H1 (cell line): ENCODE measurements around the gene RGS2. TPM values are rescaled to one million over a fixed set of nuclear protein-coding genes. Genes with fewer than 3 reads are reported as not detected.

Experiments used
- CTCF ChIA-PET: fragments of 300-600 bp; sonication (Branson Sonifier 250); formaldehyde crosslinking; loops from one replicate; lab custom pipeline; 2021; ENCODE audit not compliant: partially characterized antibody; lab: Charles Lee
- POLR2A ChIA-PET: fragments of 300-600 bp; sonication (Branson Sonifier 250); formaldehyde crosslinking; loops from one replicate; lab custom pipeline; 2021; ENCODE audit warnings: inconsistent platforms; ENCODE audit not compliant: partially characterized antibody; lab: Charles Lee
- DNase-seq, 2 experiments: peaks; one replicate each; pipeline versions ENCODE4 v3.0.0 to v3.0.0-alpha.2; 2010 to 2022; ENCODE audit warnings: low spot score in 2 of 2, low read depth in 1 of 2, mixed read lengths in 1 of 2
- FAIRE-seq: peaks from 2 replicates; lab custom pipeline; 2011; peaks lifted over from hg19 to GRCh38; lab: Jason Lieb, UNC
- H2AFZ ChIP-seq: 2 replicates; pipeline ENCODE4 v1.8.1; 2012; ENCODE audit warnings: low read length, inconsistent platforms
- H2AK5ac ChIP-seq: 2 replicates; pipeline ENCODE4 v1.6.1; 2013; ENCODE audit warnings: low read depth, low read length
- H2BK120ac ChIP-seq: replicated peaks from 2 replicates; pipeline ENCODE3; 2013; ENCODE audit warnings: low read depth, low read length, inconsistent platforms
- H2BK12ac ChIP-seq: 2 replicates; pipeline ENCODE4 v1.6.1; 2013; ENCODE audit warnings: low read depth, low read length
- H2BK15ac ChIP-seq: 2 replicates; pipeline ENCODE4 v1.6.1; 2013; ENCODE audit warnings: low read length
- H2BK20ac ChIP-seq: 2 replicates; pipeline ENCODE4 v1.6.1; 2013; ENCODE audit warnings: low read length
- H2BK5ac ChIP-seq: 2 replicates; pipeline ENCODE4 v1.6.1; 2013; ENCODE audit warnings: low read depth, low read length
- H3K14ac ChIP-seq: 2 replicates; pipeline ENCODE4 v1.6.1; 2013; ENCODE audit warnings: inconsistent platforms; ENCODE audit not compliant: insufficient read length
- H3K18ac ChIP-seq: 2 replicates; pipeline ENCODE4 v1.6.1; 2013; ENCODE audit warnings: low read length; ENCODE audit errors: extremely low read depth
- H3K23ac ChIP-seq: 2 replicates; pipeline ENCODE4 v1.6.1; 2013; ENCODE audit warnings: inconsistent platforms; ENCODE audit not compliant: insufficient read length
- H3K23me2 ChIP-seq: 2 replicates; pipeline ENCODE4 v1.6.1; 2013; ENCODE audit warnings: low read depth, low read length
- H3K27ac ChIP-seq: 2 replicates; pipeline ENCODE4 v1.6.1; 2011; ENCODE audit warnings: low read depth, low read length, inconsistent platforms
- H3K27me3 ChIP-seq, 4 experiments: replicated peaks in 1 of 4; 1 replicate in 1 of 4; 2 replicates in 3 of 4; pipeline versions ENCODE4 v1.6.1 to v1.8.1; 2011 to 2013; ENCODE audit warnings: low read length in 3 of 4, mild to moderate bottlenecking in 3 of 4, inconsistent platforms in 2 of 4, mixed read lengths in 2 of 4, moderate library complexity in 1 of 4; ENCODE audit not compliant: control insufficient read depth in 3 of 4, insufficient read depth in 3 of 4; ENCODE audit errors: extremely low read depth in 1 of 4
- H3K36me3 ChIP-seq, 4 experiments: 2 replicates each; pipeline versions ENCODE4 v1.6.1 to v1.8.1; 2011 to 2013; ENCODE audit warnings: mild to moderate bottlenecking in 4 of 4, low read length in 3 of 4, moderate library complexity in 2 of 4, control low read depth in 1 of 4, inconsistent platforms in 1 of 4; ENCODE audit not compliant: insufficient read depth in 4 of 4, control insufficient read depth in 2 of 4
- H3K4ac ChIP-seq: replicated peaks from 2 replicates; pipeline ENCODE3; 2013; ENCODE audit warnings: low read length, low read depth, mixed read lengths, inconsistent platforms; ENCODE audit not compliant: insufficient read length
- H3K4me1 ChIP-seq, 4 experiments: replicated peaks in 1 of 4; 1 replicate in 1 of 4; 2 replicates in 3 of 4; pipeline versions ENCODE4 v1.6.1 to v1.8.1; 2011 to 2013; ENCODE audit warnings: low read length in 3 of 4, inconsistent platforms in 2 of 4, mixed read lengths in 1 of 4; ENCODE audit not compliant: insufficient read depth in 4 of 4, control insufficient read depth in 3 of 4
- H3K4me2 ChIP-seq, 2 experiments: 2 replicates each; pipeline versions ENCODE4 v1.6.1 to v1.8.1; 2011 to 2013; ENCODE audit warnings: low read depth in 2 of 2, low read length in 2 of 2, control low read depth in 1 of 2, inconsistent platforms in 1 of 2, mild to moderate bottlenecking in 1 of 2; ENCODE audit not compliant: insufficient read depth in 1 of 2
- H3K4me3 ChIP-seq, 4 experiments: fragments of 200-600, 300-600 bp in 1 of 4; sonication (generic), shearing (Covaris generic), sonication (Bioruptor Twin) in 1 of 4; 2 replicates each; pipeline versions ENCODE4 v1.5.1 to v1.8.1; 2011 to 2016; ENCODE audit warnings: low read length in 4 of 4, low read depth in 3 of 4, control low read depth in 2 of 4, inconsistent platforms in 2 of 4, mild to moderate bottlenecking in 2 of 4, mixed read lengths in 1 of 4, moderate library complexity in 1 of 4; ENCODE audit not compliant: insufficient read depth in 2 of 4; ENCODE audit errors: extremely low read depth in 1 of 4
- H3K56ac ChIP-seq: replicated peaks from 2 replicates; pipeline ENCODE3; 2013; ENCODE audit warnings: low read depth, mild to moderate bottlenecking, mixed read lengths, low read length, inconsistent platforms; ENCODE audit not compliant: insufficient read length
- H3K79me1 ChIP-seq: 2 replicates; pipeline ENCODE4 v1.6.1; 2013; ENCODE audit warnings: low read depth, low read length, control low read depth
- H3K79me2 ChIP-seq, 2 experiments: 2 replicates each; pipeline versions ENCODE4 v1.6.1 to v1.8.1; 2012 to 2013; ENCODE audit warnings: low read length in 2 of 2, mild to moderate bottlenecking in 2 of 2, inconsistent platforms in 1 of 2; ENCODE audit not compliant: insufficient read depth in 2 of 2, control insufficient read depth in 1 of 2
- H3K9ac ChIP-seq, 4 experiments: replicated peaks in 1 of 4; 1 replicate in 1 of 4; 2 replicates in 3 of 4; pipeline versions ENCODE4 v1.6.1 to v1.8.1; 2011 to 2013; ENCODE audit warnings: low read depth in 3 of 4, low read length in 3 of 4, control low read depth in 2 of 4, mild to moderate bottlenecking in 2 of 4, moderate library complexity in 2 of 4, inconsistent platforms in 1 of 4; ENCODE audit errors: extremely low read depth in 1 of 4
- H3K9me3 ChIP-seq, 2 experiments: 2 replicates each; pipeline versions ENCODE4 v1.6.1 to v1.8.1; 2012 to 2013; ENCODE audit warnings: mild to moderate bottlenecking in 2 of 2, moderate library complexity in 2 of 2, control low read depth in 1 of 2, inconsistent platforms in 1 of 2, low read depth in 1 of 2, low read length in 1 of 2, mixed read lengths in 1 of 2; ENCODE audit not compliant: insufficient read depth in 2 of 2
- H4K20me1 ChIP-seq, 2 experiments: replicated peaks in 1 of 2; 2 replicates each; pipeline versions ENCODE3 to v1.8.1; 2011 to 2013; ENCODE audit warnings: inconsistent platforms in 2 of 2, low read length in 2 of 2, mild to moderate bottlenecking in 1 of 2; ENCODE audit not compliant: insufficient read depth in 2 of 2, control insufficient read depth in 1 of 2
- H4K5ac ChIP-seq: 2 replicates; pipeline ENCODE4 v1.6.1; 2013; ENCODE audit warnings: low read length, low read depth, mixed read lengths, inconsistent platforms; ENCODE audit not compliant: insufficient read length
- H4K8ac ChIP-seq: 2 replicates; pipeline ENCODE4 v1.8.0; 2013; ENCODE audit warnings: mild to moderate bottlenecking, moderate library complexity, low read length, inconsistent platforms; ENCODE audit not compliant: insufficient read depth; ENCODE audit errors: extremely low read depth
- H4K91ac ChIP-seq: replicated peaks from 2 replicates; pipeline ENCODE3; 2013; ENCODE audit warnings: low read length, mixed read lengths, inconsistent platforms; ENCODE audit not compliant: insufficient read length
- ATF3 ChIP-seq: IDR thresholded peaks from 2 replicates; pipeline ENCODE4 v1.6.1; 2011; ENCODE audit warnings: low read depth, mild to moderate bottlenecking, low read length; ENCODE audit not compliant: insufficient read depth
- BCL11A ChIP-seq, 2 experiments: IDR thresholded peaks; one replicate each; pipeline ENCODE4 v1.6.1; 2011; ENCODE audit warnings: low read depth in 2 of 2, low read length in 2 of 2, mild to moderate bottlenecking in 2 of 2
- EP300 ChIP-seq, 2 experiments: IDR thresholded peaks; 1 replicate in 1 of 2; 2 replicates in 1 of 2; pipeline ENCODE4 v1.6.1; 2011 to 2012; ENCODE audit warnings: low read depth in 2 of 2, low read length in 2 of 2, mild to moderate bottlenecking in 2 of 2, borderline replicate concordance in 1 of 2, inconsistent platforms in 1 of 2, moderate library complexity in 1 of 2
- GTF2F1 ChIP-seq: IDR thresholded peaks from 2 replicates; pipeline ENCODE4 v1.6.1; 2012; ENCODE audit warnings: low read depth, low read length, improper control_type of control experiment, borderline replicate concordance
- KDM1A ChIP-seq: fragments of 200-600, 300-600 bp; sonication (generic); IDR thresholded peaks from 2 replicates; pipeline ENCODE4 v1.7.1; 2016; ENCODE audit warnings: mild to moderate bottlenecking, low read length, borderline replicate concordance
- KDM5A ChIP-seq: fragments of 200-600 bp; IDR thresholded peaks from 2 replicates; pipeline ENCODE4 v1.7.1; 2012; ENCODE audit warnings: mild to moderate bottlenecking, low read length, inconsistent platforms, mixed read lengths
- RNF2 ChIP-seq: fragments of 200-900, 300-1000 bp; sonication (generic); IDR thresholded peaks from 2 replicates; pipeline ENCODE4 v1.7.1; 2016; ENCODE audit warnings: borderline replicate concordance, low read depth, mild to moderate bottlenecking, antibody characterized with exemption, low read length; ENCODE audit not compliant: poor library complexity, severe bottlenecking; ENCODE audit errors: missing control alignments
- SIRT6 ChIP-seq: IDR thresholded peaks from one replicate; pipeline ENCODE4 v1.7.1; 2012; ENCODE audit warnings: low read length, inconsistent platforms
- SUZ12 ChIP-seq: fragments of 200-600 bp; sonication (generic); IDR thresholded peaks from 2 replicates; pipeline ENCODE4 v1.6.1; 2012; ENCODE audit warnings: mild to moderate bottlenecking, inconsistent platforms, low read length, moderate library complexity, mixed read lengths
- TCF12 ChIP-seq: IDR thresholded peaks from 2 replicates; pipeline ENCODE4 v1.6.1; 2011; ENCODE audit warnings: low read depth, mild to moderate bottlenecking, low read length
- WGBS, 2 experiments: shearing (Covaris generic) in 1 of 2; methylation state at CpG; one replicate each; pipeline versions ENCODE4 v1.1.6 to v1.1.7; 2013 to 2015; ENCODE audit warnings: low lambda C conversion rate in 2 of 2, mixed read lengths in 2 of 2, inconsistent platforms in 1 of 2, low coverage in 1 of 2, missing lambda C conversion rate in 1 of 2; ENCODE audit not compliant: insufficient replicate concordance in 2 of 2, insufficient coverage in 1 of 2, insufficient read length in 1 of 2; ENCODE audit errors: extremely low coverage in 1 of 2, missing lambda C conversion rate in 1 of 2; 5-methylcytosine and 5-hydroxymethylcytosine counted together
- polyA plus RNA-seq, 7 experiments: library from polyadenylated mRNA; depleted of rRNA in 3 of 7; stranded (reverse) in 5 of 7; unstranded in 2 of 7; fragments of >200 nt in 5 of 7; fragments of 200-250 nt in 2 of 7; gene quantifications; 1 replicate in 5 of 7; 2 replicates in 1 of 7; 4 replicates in 1 of 7; pipeline versions ENCODE4 v1.2.1 to v1.2.3, GENCODE V29; 2011 to 2013; ENCODE audit warnings: missing spikeins in 2 of 7, mixed read lengths in 2 of 7
- total RNA-seq: library from RNA; stranded (reverse); fragmentation: NEBNext Ultra II Directional; extraction: Animal tissue kit (Norgen Biotek cat#: 25700); gene quantifications from 2 replicates; pipeline ENCODE4 v1.2.1, GENCODE V29; 2021

Gene RGS2
- total and polyA plus RNA-seq, 2 of the 8 experiments (the other 6 are each of a cell fraction or from before 2014, with no cell fraction given): 9.1 to 17.0 TPM

DNA sequence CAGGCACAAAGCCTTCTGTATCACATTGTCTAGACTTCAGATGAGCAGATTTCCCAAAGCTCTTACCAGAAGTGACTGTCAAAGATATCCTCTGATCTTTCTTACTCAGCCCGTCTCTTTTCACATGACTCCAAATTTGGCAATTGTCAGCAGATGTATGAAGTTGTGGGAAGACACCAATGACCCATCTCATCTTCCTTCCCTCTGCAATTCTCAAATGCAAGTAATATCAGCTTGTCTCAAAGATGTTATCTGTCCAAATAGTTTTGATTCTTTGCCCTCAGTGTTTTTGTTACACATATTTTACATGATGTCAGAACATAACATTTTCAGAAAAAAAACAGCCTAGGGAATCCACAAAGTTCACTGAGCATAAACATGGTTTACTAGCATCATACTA is 45.1 kb upstream of the RGS2 start:
- Histone ChIP-seq H4K91ac (no peak overlapping the region), H3K56ac (no peak overlapping the region), H2BK5ac (no peak overlapping the region), H3K4me2 (no peak overlapping the region), H3K9ac (no peak overlapping the region), H3K23ac (no peak overlapping the region), H3K79me2 (no peaks in the 10 kb centered on the region), H3K4me1 (no peaks in the 10 kb centered on the region), H3K36me3 (no peaks in the 10 kb centered on the region), H3K27me3 (no peaks in the 10 kb centered on the region), H2BK20ac (no peak overlapping the region), H2AK5ac (no peak overlapping the region), H2AFZ (no peak overlapping the region), H4K8ac (no peak overlapping the region), H4K5ac (no peak overlapping the region), H4K20me1 (no peaks in the 10 kb centered on the region), H2BK12ac (no peak overlapping the region), H2BK120ac (no peak overlapping the region), H3K14ac (no peak overlapping the region), H3K79me1 (no peaks in the 10 kb centered on the region), H2BK15ac (no peak overlapping the region), H3K9me3 (no peaks in the 10 kb centered on the region), H3K23me2 (no peaks in the 10 kb centered on the region), H3K4ac (no peak overlapping the region), H3K27ac (no peak overlapping the region), H3K4me3 (no peak overlapping the region), H3K18ac (no peak overlapping the region)
- POLR2A ChIA-PET: no interaction called here
- TF ChIP-seq KDM5A (no peak), TCF12 (no peak), SIRT6 (no peak), KDM1A (no peak), EP300 (IDR thresholded peaks at IDR 0.05; ENCODE audit: borderline replicate concordance in 1 of 2, low read depth in 2 of 2, low read length in 2 of 2) (no peak), RNF2 (no peak), GTF2F1 (no peak), BCL11A (IDR thresholded peaks at IDR 0.05; ENCODE audit: low read depth in 2 of 2, low read length in 2 of 2) (no peak), SUZ12 (no peak), ATF3 (no peak)
- no peak for FAIRE-seq
- WGBS, 2 experiments: 96% methylated on average over 1 of the region's 1 CpG; no CpG with 5 or more reads in 1 of the 2 experiments
- CTCF ChIA-PET: no interaction called here
- no peak for DNase-seq
